ENCODE measurements around the gene NCKAP5L. TPM values are rescaled to one million over a fixed set of nuclear protein-coding genes. Genes with fewer than 3 reads are reported as not detected.

The NCKAP5L gene
- total and polyA plus RNA-seq, 9 of the 15 experiments (the other 6 are each of a cell fraction or from before 2014, with no cell fraction given), result 0.01 to 14.4 (median 3.7) TPM

DNA sequence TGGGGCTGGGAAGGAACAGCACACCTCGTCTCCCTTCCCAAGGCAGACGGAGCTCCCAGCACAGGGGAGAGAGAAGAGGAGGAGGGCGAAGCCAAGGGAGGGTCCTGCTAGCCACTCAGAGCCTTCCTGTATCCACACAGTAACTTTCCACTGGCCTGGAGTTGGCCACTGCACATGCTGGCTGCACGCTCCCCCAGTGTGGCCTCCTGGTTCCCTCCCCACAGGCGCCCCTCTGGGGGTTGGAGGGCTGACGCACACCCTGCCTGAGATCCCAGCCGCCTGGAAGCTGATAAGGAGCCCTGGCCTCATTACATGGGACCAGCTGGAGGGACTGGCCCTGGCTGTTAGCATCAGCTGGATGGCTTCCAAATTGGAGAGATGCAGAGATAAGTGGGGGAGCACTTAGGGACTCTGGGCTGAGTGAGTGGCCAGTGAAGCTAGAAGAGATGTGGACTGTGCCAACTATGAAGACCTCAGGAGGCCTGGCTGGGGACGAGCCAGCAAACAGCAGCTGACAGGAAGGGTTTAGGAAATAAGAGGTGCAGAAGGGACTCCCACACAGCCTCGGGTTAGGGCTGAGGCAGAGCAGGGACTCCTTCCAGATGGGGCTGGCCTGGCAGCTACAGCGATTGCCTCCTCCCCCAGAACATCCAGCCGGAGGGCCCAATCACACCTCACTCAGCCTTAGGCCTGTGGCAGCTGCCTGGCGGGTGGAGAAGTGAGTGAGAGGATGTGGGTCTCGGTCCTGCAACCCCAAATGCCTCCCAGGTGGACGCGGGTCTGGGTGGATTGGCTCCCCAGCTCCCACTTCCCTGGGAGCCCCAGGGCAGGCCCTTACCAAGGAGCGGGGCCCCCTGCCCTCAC is 41.0 kb upstream of the NCKAP5L start (continued):
- peak; percentile 98 for TF ChIP-seq SMARCC2 (IDR thresholded peaks at IDR 0.05; ENCODE audit: low read depth)
- TF ChIP-seq, protein P1, sequence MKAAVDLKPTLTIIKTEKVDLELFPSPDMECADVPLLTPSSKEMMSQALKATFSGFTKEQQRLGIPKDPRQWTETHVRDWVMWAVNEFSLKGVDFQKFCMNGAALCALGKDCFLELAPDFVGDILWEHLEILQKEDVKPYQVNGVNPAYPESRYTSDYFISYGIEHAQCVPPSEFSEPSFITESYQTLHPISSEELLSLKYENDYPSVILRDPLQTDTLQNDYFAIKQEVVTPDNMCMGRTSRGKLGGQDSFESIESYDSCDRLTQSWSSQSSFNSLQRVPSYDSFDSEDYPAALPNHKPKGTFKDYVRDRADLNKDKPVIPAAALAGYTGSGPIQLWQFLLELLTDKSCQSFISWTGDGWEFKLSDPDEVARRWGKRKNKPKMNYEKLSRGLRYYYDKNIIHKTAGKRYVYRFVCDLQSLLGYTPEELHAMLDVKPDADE (conservative IDR thresholded peaks at IDR 0.05; ENCODE audit: control insufficient read depth, low read depth, low read length), result peak; percentile 93
- TF ChIP-seq, protein P2, sequence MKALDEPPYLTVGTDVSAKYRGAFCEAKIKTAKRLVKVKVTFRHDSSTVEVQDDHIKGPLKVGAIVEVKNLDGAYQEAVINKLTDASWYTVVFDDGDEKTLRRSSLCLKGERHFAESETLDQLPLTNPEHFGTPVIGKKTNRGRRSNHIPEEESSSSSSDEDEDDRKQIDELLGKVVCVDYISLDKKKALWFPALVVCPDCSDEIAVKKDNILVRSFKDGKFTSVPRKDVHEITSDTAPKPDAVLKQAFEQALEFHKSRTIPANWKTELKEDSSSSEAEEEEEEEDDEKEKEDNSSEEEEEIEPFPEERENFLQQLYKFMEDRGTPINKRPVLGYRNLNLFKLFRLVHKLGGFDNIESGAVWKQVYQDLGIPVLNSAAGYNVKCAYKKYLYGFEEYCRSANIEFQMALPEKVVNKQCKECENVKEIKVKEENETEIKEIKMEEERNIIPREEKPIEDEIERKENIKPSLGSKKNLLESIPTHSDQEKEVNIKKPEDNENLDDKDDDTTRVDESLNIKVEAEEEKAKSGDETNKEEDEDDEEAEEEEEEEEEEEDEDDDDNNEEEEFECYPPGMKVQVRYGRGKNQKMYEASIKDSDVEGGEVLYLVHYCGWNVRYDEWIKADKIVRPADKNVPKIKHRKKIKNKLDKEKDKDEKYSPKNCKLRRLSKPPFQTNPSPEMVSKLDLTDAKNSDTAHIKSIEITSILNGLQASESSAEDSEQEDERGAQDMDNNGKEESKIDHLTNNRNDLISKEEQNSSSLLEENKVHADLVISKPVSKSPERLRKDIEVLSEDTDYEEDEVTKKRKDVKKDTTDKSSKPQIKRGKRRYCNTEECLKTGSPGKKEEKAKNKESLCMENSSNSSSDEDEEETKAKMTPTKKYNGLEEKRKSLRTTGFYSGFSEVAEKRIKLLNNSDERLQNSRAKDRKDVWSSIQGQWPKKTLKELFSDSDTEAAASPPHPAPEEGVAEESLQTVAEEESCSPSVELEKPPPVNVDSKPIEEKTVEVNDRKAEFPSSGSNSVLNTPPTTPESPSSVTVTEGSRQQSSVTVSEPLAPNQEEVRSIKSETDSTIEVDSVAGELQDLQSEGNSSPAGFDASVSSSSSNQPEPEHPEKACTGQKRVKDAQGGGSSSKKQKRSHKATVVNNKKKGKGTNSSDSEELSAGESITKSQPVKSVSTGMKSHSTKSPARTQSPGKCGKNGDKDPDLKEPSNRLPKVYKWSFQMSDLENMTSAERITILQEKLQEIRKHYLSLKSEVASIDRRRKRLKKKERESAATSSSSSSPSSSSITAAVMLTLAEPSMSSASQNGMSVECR (CRISPR knock-in tag; IDR thresholded peaks at IDR 0.05), result 0 out of 2 replicates have a peak, but pooled peaks have one; percentile 34
- TF ChIP-seq STAT5A (IDR thresholded peaks at IDR 0.05; ENCODE audit: borderline replicate concordance, low read length), result peak; percentile 89
- TF ChIP-seq ZNF143 (CRISPR knock-in tag; IDR thresholded peaks at IDR 0.05), result 0 out of 2 replicates have a peak, but pooled peaks have one; percentile 8
- peak; percentile 74 for TF ChIP-seq TRIM28 (IDR thresholded peaks at IDR 0.05)
- TF ChIP-seq MED1 (CRISPR knock-in tag; IDR thresholded peaks at IDR 0.05; ENCODE audit: borderline replicate concordance), result no peak
- TF ChIP-seq, protein P3, sequence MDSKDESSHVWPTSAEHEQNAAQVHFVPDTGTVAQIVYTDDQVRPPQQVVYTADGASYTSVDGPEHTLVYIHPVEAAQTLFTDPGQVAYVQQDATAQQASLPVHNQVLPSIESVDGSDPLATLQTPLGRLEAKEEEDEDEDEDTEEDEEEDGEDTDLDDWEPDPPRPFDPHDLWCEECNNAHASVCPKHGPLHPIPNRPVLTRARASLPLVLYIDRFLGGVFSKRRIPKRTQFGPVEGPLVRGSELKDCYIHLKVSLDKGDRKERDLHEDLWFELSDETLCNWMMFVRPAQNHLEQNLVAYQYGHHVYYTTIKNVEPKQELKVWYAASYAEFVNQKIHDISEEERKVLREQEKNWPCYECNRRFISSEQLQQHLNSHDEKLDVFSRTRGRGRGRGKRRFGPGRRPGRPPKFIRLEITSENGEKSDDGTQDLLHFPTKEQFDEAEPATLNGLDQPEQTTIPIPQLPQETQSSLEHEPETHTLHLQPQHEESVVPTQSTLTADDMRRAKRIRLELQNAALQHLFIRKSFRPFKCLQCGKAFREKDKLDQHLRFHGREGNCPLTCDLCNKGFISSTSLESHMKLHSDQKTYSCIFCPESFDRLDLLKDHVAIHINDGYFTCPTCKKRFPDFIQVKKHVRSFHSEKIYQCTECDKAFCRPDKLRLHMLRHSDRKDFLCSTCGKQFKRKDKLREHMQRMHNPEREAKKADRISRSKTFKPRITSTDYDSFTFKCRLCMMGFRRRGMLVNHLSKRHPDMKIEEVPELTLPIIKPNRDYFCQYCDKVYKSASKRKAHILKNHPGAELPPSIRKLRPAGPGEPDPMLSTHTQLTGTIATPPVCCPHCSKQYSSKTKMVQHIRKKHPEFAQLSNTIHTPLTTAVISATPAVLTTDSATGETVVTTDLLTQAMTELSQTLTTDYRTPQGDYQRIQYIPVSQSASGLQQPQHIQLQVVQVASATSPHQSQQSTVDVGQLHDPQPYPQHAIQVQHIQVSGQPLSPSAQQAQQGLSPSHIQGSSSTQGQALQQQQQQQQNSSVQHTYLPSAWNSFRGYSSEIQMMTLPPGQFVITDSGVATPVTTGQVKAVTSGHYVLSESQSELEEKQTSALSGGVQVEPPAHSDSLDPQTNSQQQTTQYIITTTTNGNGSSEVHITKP (IDR thresholded peaks at IDR 0.05; ENCODE audit: partially characterized antibody), result peak; percentile 88
- TF ChIP-seq MAZ (CRISPR knock-in tag; conservative IDR thresholded peaks at IDR 0.05 in 1 of 2, IDR thresholded peaks at IDR 0.05 in 1 of 2), result peak; percentile 98 to 99
- TF ChIP-seq JUN (IDR thresholded peaks at IDR 0.05; ENCODE audit: borderline replicate concordance, low read depth, low read length), result peak; percentile 97
- no peak for TF ChIP-seq JUN (CRISPR knock-in tag; IDR thresholded peaks at IDR 0.05; ENCODE audit: borderline replicate concordance)
- TF ChIP-seq, protein P4, sequence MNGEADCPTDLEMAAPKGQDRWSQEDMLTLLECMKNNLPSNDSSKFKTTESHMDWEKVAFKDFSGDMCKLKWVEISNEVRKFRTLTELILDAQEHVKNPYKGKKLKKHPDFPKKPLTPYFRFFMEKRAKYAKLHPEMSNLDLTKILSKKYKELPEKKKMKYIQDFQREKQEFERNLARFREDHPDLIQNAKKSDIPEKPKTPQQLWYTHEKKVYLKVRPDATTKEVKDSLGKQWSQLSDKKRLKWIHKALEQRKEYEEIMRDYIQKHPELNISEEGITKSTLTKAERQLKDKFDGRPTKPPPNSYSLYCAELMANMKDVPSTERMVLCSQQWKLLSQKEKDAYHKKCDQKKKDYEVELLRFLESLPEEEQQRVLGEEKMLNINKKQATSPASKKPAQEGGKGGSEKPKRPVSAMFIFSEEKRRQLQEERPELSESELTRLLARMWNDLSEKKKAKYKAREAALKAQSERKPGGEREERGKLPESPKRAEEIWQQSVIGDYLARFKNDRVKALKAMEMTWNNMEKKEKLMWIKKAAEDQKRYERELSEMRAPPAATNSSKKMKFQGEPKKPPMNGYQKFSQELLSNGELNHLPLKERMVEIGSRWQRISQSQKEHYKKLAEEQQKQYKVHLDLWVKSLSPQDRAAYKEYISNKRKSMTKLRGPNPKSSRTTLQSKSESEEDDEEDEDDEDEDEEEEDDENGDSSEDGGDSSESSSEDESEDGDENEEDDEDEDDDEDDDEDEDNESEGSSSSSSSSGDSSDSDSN (IDR thresholded peaks at IDR 0.05; ENCODE audit: borderline replicate concordance in 1 of 2, low read depth in 2 of 2, low read length in 2 of 2), result peak; percentile 55 to 92; a peak in 1 of 4 replicates
- peak; percentile 88 for TF ChIP-seq SMAD3 (CRISPR knock-in tag; conservative IDR thresholded peaks at IDR 0.05)
- TF ChIP-seq KHSRP (IDR thresholded peaks at IDR 0.05), result 0 out of 2 replicates have a peak, but pooled peaks have one; percentile 40

Data from K562 (cell line).